Measurements from ENCODE around the gene IQSEC2.
A peak's percentile ranks its signal among the peaks of the same experiment; 100 is the strongest.

IQSEC2 gene

GRCh38 chrX:53244610-53245009 is 36.8 kb downstream of the IQSEC2 start:
- no peak for DNase-seq (ENCODE audit: low spot score)

- no peak for DNase-seq (ENCODE audit: low spot score)
These were observed 39.1 kb downstream of the IQSEC2 start for GRCh38 chrX:53242310-53242709.

DNA sequence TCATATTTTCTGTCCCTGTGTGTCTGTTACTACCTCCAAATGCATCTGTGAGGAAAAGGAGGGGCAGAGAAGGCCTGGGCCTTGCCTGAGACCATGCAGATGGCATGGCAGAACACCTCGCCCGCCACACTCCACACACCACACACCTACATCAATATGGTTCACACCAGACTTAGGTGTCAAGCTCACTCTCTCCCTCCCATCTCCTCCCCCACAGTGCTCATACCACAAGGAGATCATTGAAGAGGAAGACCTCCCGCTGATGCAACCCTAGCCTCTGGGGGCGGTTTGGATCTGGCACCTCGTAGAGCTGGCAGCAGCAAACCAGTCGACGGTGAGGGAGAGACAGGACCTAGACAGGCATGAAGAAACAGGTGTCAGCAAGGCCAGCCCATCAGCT is 39.8 kb downstream of the IQSEC2 start:
- DNase-seq (ENCODE audit: low spot score): no peak

DNA sequence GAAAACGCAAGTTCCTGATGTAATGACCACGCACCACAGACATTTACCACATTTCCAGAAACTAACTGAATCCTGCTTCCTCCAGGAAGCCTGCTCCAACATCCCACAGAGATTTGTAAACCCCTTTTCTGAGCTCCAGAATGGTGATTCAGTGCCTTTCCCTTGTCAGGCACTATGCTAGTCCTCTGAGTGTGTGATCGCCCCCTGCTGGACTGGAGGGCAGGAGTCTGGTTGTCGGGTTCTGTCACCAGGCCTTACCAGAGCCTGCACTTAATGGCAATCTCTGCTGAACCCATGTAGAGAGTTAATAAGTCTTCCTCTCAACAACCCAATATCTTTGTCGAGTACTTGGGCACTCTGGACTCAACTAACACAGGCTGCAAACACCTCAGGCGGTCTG is 41.9 kb downstream of the IQSEC2 start:
- no peak for DNase-seq (ENCODE audit: low spot score)

GRCh38 chrX:53237056-53237455 is 44.3 kb downstream of the IQSEC2 start:
- DNase-seq (ENCODE audit: low spot score): no peak

DNA sequence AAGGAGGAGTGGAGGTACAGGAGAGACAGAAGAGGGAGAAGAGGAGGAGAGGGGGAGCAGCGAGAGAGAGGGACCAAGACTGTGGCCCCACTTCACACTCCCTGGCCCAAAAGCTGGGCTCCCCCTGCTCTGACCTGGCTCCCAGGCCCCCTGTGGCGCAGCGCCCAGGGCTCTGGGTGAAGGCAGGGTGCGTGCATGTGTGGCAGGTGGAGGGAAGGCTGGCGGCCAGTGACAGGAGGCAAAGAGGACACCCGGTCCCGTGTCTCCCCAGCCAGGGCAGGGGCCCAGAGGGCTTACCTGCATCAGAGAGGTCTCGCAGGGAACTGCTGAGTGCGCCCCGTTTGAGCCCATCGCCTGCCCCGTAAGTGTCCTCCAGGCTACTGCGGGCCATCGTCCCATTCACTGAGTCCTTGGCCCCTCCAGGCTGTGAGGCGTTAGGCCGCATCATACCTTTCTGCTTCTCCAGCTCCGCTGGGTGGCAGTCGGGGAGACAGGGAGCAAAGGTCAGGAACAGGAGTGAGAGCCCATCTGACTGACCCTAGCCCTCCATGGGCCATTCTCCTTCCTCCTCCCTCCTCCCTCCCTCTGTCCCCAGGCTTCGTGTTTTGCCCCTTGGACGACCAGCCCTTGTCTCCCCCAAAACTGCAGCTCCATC is 45.2 kb downstream of the IQSEC2 start:
- DNase-seq (ENCODE audit: low spot score): no peak

DNA sequence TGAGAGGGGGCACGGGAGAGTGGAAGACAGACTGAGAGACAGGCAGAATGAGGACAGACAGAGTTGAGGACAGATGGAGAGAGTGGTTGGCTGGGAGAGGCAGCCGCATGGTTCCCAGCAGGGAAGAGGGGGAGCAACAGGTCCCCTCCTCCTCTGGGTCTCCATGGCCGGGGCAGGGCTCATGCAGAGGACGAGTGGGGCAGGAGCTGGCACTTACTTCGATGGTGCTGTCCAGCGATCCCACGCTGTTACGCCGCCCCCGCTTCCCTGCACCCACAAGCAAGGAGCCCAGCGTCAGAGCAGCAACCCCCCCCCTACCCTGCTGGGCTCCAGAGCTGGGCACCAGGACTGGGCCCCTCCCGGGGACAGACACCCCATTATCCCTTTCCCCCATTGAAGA is 45.8 kb downstream of the IQSEC2 start:
- no peak for DNase-seq (ENCODE audit: low spot score)

- no peak for DNase-seq (ENCODE audit: low spot score)
These were observed 46.9 kb downstream of the IQSEC2 start for GRCh38 chrX:53234484-53234883.

- no peak for DNase-seq (ENCODE audit: low spot score)
These were observed 47.8 kb downstream of the IQSEC2 start for GRCh38 chrX:53233536-53233935.

- DNase-seq (ENCODE audit: low spot score): no peak
These were observed 51.3 kb downstream of the IQSEC2 start for GRCh38 chrX:53230116-53230515.

- no peak for DNase-seq (ENCODE audit: low spot score)
These were observed 54.1 kb downstream of the IQSEC2 start for GRCh38 chrX:53227224-53227765.

DNA sequence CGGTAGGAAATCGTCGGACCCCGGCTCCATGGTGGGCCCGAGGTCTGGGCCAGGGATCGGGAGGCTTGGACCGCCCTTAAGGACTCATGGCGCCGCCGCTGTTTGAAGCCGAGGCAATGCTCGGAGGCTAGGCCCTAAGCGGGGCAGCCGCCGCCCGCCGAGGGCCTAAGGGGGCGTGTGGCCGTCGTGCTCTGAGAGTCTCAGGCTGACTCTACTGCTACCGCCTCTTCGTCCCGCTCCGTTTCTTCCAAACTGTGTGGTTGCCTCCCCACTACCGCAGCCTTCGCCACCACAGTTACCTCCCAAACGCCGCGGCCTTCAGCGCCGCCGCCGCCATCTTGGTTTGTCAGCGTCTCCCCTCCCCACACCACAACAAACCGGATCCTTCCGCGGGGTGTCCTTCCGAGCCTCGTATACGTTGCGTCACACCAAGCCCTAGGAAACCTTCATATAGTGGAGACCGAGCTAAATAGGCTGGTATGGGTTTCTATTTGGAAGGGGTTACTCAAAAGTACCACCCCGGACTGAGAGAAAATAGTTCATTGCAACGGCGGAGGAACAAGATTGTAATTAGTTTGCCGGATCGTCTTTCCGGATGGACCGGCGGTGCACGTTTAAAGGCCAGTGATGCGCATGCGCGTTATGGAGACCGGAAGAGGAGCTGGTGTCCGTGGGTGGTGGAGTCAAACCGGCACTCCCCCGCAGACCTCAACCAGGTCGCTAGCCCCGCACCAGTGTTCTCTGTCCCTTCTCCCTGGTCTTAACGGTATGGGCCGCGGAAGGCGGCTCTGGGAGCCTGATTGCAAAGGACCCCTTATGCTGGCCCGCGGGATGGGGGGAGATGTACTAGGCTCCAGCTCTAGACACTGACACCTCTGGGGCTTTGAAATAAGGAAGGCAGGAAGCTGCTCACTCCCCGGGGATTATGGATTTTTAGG is 56.3 kb downstream of the IQSEC2 start, which contains the start of gene KDM5C:
Gene KDM5C (minus strand): TSS at position 348 of the 938 bp plus-strand sequence. CDS start 318 bp downstream, at position 30.
- DNase-seq (ENCODE audit: low spot score): peak; percentile 96

GRCh38 chrX:53223955-53224859 is 57.2 kb downstream of the IQSEC2 start:
- DNase-seq (ENCODE audit: low spot score): no peak

- no peak for DNase-seq (ENCODE audit: low spot score)
These were observed 58.2 kb downstream of the IQSEC2 start for GRCh38 chrX:53223068-53223693.

Small RNA genes within 50 kb of the gene (small RNA-seq; reads per million reads assigned to genes)
- 0 reads per million in 2 experiments for gene RF00019

Measured in SK-N-DZ (cell line).